HG03066 (cell line): ENCODE measurements around the gene S1PR4.

ENCODE experiments used
- ATAC-seq: cut with Tn5 transposase; IDR thresholded peaks from one replicate; pipeline ENCODE4 v1.9.1; 2021; ENCODE audit warnings: low read depth; ENCODE audit not compliant: unreplicated experiment

Gene S1PR4

DNA sequence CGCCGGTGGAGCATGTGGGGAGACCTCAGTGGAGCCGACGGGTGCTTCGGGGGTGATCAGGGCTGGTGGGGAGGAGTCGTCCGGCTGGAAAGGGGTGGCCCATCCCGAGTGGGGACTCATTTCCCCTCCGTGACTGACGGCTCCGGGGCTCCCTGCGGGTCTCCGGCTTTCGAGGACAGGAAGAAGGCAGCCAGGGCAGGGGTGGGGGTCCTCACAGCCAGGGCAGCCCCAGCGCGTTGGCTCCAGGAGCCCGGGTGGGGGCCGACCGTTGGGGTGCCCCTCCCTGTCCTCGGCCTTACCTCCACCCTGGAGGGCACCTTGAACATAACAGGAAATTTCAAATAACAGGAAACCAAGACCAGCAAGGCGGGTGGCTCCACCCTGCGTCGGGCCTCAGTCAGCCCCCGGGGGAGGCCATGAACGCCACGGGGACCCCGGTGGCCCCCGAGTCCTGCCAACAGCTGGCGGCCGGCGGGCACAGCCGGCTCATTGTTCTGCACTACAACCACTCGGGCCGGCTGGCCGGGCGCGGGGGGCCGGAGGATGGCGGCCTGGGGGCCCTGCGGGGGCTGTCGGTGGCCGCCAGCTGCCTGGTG, at the start of gene S1PR4:
S1PR4 (plus strand) TSS at position 393 of the 596 bp plus-strand sequence; CDS start at position 417, 24 bp downstream.
- no peak for ATAC-seq

GRCh38 chr19:3129112-3129511, 49.5 kb upstream of the S1PR4 start:
- ATAC-seq, result no peak

GRCh38 chr19:3131168-3131567, 47.4 kb upstream of the S1PR4 start:
- ATAC-seq, result no peak

- ATAC-seq, result no peak
Observed at GRCh38 chr19:3132971-3133792, 45.4 kb upstream of the S1PR4 start.

- ATAC-seq, result no peak
Observed at GRCh38 chr19:3133793-3134116, 44.8 kb upstream of the S1PR4 start.

DNA sequence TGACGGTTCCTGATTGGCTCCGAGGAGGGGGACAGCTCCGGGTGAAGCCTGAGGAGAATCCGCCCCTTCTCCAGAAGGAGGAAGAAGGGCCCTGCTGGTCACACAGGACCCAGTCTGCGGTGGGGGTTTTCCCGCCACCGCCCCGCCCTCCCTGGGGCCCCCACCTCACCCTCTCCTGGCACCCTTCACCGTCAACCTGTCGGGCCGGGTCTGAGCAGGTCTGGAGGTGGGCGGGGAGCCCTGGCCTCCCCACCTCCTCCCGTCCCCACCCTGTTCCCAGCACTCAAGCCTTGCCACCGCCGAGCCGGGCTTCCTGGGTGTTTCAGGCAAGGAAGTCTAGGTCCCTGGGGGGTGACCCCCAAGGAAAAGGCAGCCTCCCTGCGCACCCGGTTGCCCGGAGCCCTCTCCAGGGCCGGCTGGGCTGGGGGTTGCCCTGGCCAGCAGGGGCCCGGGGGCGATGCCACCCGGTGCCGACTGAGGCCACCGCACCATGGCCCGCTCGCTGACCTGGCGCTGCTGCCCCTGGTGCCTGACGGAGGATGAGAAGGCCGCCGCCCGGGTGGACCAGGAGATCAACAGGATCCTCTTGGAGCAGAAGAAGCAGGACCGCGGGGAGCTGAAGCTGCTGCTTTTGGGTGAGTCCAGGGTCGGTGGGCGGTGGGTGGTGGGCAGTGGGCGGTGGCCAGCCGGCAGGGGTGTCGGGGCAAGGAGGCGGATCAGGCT, 42.4 kb upstream of the S1PR4 start, which contains the start of gene GNA15:
GNA15 (plus strand) TSS at position 73 of the 723 bp plus-strand sequence; CDS start at position 491, 418 bp downstream.
- no peak for ATAC-seq

- no peak for ATAC-seq
Observed at GRCh38 chr19:3136684-3137055, 41.9 kb upstream of the S1PR4 start.

DNA sequence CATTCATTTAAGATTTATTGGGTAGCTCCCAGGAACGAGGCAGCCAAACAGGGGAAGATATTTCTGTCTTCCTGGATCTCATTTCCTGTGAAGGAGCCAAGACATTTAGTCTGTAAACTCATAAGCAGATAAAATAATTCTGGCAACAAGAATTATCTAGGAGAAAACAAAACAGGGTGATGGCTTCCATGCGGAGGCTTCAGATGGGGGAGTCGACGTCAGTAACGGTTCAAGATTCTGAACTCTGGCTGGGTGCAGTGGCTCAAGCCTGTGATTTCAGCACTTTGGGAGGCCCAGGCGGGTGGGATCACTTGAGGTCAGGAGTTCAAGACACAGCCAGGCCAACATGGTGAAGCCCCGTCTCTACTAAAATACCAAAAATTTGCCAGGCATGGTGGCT, 41.5 kb upstream of the S1PR4 start:
- ATAC-seq, result no peak

- ATAC-seq, result no peak
Observed at GRCh38 chr19:3138268-3138667, 40.3 kb upstream of the S1PR4 start.

GRCh38 chr19:3140667-3141038, 37.9 kb upstream of the S1PR4 start:
- ATAC-seq, result no peak

GRCh38 chr19:3142292-3142670, 36.3 kb upstream of the S1PR4 start:
- no peak for ATAC-seq

- no peak for ATAC-seq
Observed at GRCh38 chr19:3142781-3143337, 35.7 kb upstream of the S1PR4 start.

GRCh38 chr19:3145909-3146676, 32.5 kb upstream of the S1PR4 start:
- no peak for ATAC-seq

DNA sequence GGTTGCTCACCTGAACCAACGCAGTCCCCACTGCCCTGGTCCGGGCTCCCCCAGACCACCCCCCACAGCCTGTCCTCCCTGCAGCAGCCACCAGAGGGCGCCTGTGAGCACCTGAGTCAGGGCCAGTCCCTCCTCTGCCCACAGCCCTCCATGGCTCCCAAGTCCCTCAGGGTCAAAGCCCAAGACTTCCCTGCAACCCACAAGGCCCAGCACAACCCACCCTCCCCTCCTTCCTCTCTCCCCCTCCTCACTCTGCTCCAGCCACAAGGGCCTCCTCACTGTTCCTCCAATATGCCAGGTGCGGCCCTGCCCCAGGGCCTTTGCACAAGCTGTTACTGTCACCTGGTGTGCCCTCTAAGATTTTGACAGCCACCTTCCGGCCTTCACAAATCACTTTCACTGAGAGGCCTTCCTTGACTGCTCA, 31.9 kb upstream of the S1PR4 start:
- ATAC-seq, result no peak

DNA sequence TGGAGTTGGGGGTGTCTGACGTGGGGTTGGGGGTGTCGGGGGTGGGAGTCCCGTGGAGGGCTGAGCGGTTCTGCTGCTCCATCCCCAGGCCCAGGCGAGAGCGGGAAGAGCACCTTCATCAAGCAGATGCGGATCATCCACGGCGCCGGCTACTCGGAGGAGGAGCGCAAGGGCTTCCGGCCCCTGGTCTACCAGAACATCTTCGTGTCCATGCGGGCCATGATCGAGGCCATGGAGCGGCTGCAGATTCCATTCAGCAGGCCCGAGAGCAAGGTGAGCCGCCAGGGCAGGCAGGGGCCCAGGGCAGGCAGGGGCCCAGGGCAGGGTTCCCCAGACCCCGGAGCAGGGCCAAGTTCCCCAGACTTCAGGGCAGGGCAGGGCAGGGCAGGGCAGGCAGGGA, 30.1 kb upstream of the S1PR4 start:
- ATAC-seq, result no peak

DNA sequence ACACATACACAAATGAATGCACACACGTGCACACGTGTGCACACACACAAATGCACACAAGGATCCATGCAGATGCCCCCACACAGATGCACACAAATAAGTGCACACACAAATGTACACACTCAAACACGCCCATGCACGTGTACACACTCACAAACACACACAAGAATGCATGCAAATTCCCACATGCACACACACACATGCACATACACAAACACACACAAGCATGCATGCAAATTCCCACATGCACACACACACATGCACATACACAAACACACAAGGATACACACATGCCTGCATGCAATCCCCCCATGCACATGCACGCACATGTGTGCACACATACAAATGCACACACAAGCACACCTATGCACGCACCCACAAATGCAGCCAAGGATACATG, 29.5 kb upstream of the S1PR4 start:
- no peak for ATAC-seq

DNA sequence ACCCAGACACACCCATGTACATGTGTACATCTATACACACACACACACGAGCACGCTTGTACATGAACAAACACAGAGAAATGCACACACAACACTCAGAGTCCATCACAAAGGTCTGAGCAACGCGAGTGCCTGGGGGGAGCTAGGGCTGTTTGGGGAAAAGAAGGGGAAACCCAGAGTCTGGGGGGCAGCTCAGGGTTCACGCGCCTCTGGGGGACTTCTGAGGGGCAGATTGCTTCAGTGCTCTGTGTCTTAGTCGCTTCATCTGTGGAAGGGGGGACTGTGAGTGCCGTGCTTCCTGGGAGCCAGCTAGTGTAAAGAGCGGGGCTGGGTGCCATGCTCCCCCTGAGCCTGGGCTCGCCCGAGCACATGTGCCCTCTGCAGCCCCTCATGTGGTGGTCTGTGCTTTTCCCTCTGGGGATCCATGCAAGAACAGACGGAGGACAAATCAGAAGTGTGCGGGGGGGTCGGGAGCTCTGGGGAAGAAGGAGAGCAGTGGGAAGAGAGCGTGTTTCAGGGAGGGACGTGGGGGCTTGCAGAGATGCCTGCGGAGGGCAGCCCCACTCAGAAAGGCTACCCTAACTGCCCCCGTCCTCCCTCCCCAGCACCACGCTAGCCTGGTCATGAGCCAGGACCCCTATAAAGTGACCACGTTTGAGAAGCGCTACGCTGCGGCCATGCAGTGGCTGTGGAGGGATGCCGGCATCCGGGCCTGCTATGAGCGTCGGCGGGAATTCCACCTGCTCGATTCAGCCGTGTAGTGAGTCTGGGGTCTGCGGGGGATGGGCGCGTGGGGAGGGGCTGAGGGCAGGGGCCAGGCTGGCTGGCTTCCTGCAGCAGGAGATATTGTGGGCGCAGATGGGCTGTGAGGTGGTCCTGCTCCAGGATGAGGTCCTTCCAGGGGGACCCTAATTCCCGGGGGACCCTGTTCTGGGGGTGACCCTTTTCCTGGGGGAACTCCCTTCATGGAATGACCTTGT, 28.8 kb upstream of the S1PR4 start:
- ATAC-seq, result no peak

GRCh38 chr19:3150739-3151329, 27.7 kb upstream of the S1PR4 start:
- ATAC-seq, result no peak
